HepG2 (cell line): ENCODE measurements around the gene TTLL8. TPM values are rescaled to one million over a fixed set of nuclear protein-coding genes. Genes with fewer than 3 reads are reported as not detected.

Source experiments
- CEBPB ChIP-seq: IDR thresholded peaks from 2 replicates; pipeline ENCODE4 v1.6.1; 2011; ENCODE audit warnings: low read depth, low read length, improper control_type of control experiment, borderline replicate concordance
- EEA1 ChIP-seq: sonication (generic); formaldehyde crosslinking; IDR thresholded peaks from 2 replicates; pipeline ENCODE4 v1.5.1; 2020; ENCODE audit warnings: mild to moderate bottlenecking, missing genetic modification reagents, borderline replicate concordance
- EZH2 ChIP-seq: conservative IDR thresholded peaks from 2 replicates; pipeline ENCODE4 v1.6.1; 2012; ENCODE audit warnings: mild to moderate bottlenecking, low read depth, low read length, moderate library complexity
- GATAD2A ChIP-seq: IDR thresholded peaks from 2 replicates; pipeline ENCODE4 v1.6.1; 2016
- KDM1A ChIP-seq: IDR thresholded peaks from 2 replicates; pipeline ENCODE4 v1.6.1; 2016; ENCODE audit warnings: missing compliant biosample characterization
- MAZ ChIP-seq, 2 experiments: sonication (generic) in 1 of 2; formaldehyde crosslinking in 1 of 2; IDR thresholded peaks; 2 replicates each; pipeline versions ENCODE4 v1.5.0 to v1.6.1; 2012 to 2020; ENCODE audit warnings: low read depth in 2 of 2, mild to moderate bottlenecking in 2 of 2, borderline replicate concordance in 1 of 2, improper control_type of control experiment in 1 of 2, low read length in 1 of 2, missing genetic modification reagents in 1 of 2, moderate library complexity in 1 of 2
- MTF1 ChIP-seq: sonication (generic); formaldehyde crosslinking; IDR thresholded peaks from 2 replicates; pipeline ENCODE4 v1.5.0; 2020; ENCODE audit warnings: missing genetic modification reagents
- MYNN ChIP-seq: sonication (generic); formaldehyde crosslinking; IDR thresholded peaks from 2 replicates; pipeline ENCODE4 v1.4.0; 2020; ENCODE audit warnings: mild to moderate bottlenecking, low read depth, missing genetic modification reagents
- NFKB2 ChIP-seq: sonication (generic); formaldehyde crosslinking; IDR thresholded peaks from 2 replicates; pipeline ENCODE4 v1.4.0; 2020; ENCODE audit warnings: missing genetic modification reagents, borderline replicate concordance
- SAP130 ChIP-seq: IDR thresholded peaks from 2 replicates; pipeline ENCODE4 v1.6.1; 2016; ENCODE audit warnings: low read depth
- SATB2 ChIP-seq: sonication (generic); formaldehyde crosslinking; IDR thresholded peaks from 2 replicates; pipeline ENCODE4 v1.5.0; 2020; ENCODE audit warnings: missing genetic modification reagents
- ZFX ChIP-seq: sonication (generic); formaldehyde crosslinking; IDR thresholded peaks from 2 replicates; pipeline ENCODE4 v1.4.0; 2020; ENCODE audit warnings: mild to moderate bottlenecking, low read depth, missing genetic modification reagents, moderate library complexity
- ZNF124 ChIP-seq: sonication (generic); formaldehyde crosslinking; IDR thresholded peaks from 2 replicates; pipeline ENCODE4 v1.4.0; 2020; ENCODE audit warnings: missing genetic modification reagents
- ZNF225 ChIP-seq: sonication (generic); formaldehyde crosslinking; IDR thresholded peaks from 2 replicates; pipeline ENCODE4 v1.4.0; 2020; ENCODE audit warnings: mild to moderate bottlenecking, missing genetic modification reagents
- ZNF354B ChIP-seq: sonication (generic); formaldehyde crosslinking; IDR thresholded peaks from 2 replicates; pipeline ENCODE4 v1.8.0; 2022; ENCODE audit warnings: mild to moderate bottlenecking, missing genetic modification reagents
- ZNF749 ChIP-seq: sonication (generic); formaldehyde crosslinking; IDR thresholded peaks from 2 replicates; pipeline ENCODE4 v1.8.0; 2022; ENCODE audit warnings: mild to moderate bottlenecking, missing genetic modification reagents, moderate library complexity, borderline replicate concordance
- polyA plus RNA-seq, 8 experiments: library from polyadenylated mRNA; depleted of rRNA in 3 of 8; stranded (reverse) in 7 of 8; unstranded in 1 of 8; fragments of >200 nt; fragmentation: Illumina TruSeq in 4 of 8; extraction: Trizol in 4 of 8; gene quantifications; 2 replicates each; pipeline versions ENCODE4 v1.2.1 to v1.2.3, GENCODE V29; 2011 to 2016; ENCODE audit warnings: low read depth in 4 of 8, missing spikeins in 1 of 8, mixed read lengths in 1 of 8; ENCODE audit not compliant: insufficient read depth in 1 of 8
- total RNA-seq, 5 experiments: library from RNA; depleted of rRNA; stranded (reverse); fragments of >200 nt; fragmentation: Illumina TruSeq; extraction: Trizol; gene quantifications; 2 replicates each; pipeline ENCODE4 v1.2.3, GENCODE V29; 2016; ENCODE audit warnings: low read depth in 1 of 5
- TF ChIP-seq, protein P1 (sequence below): sonication (generic); formaldehyde crosslinking; IDR thresholded peaks from 2 replicates; pipeline ENCODE4 v1.5.1; 2020; ENCODE audit warnings: mild to moderate bottlenecking, missing genetic modification reagents, borderline replicate concordance
- TF ChIP-seq, protein P2 (sequence below): sonication (generic); formaldehyde crosslinking; IDR thresholded peaks from 2 replicates; pipeline ENCODE4 v1.5.0; 2020; ENCODE audit warnings: mild to moderate bottlenecking, missing genetic modification reagents
- TF ChIP-seq, protein P3 (sequence below): sonication (generic); formaldehyde crosslinking; IDR thresholded peaks from 2 replicates; pipeline ENCODE4 v1.8.1; 2022; ENCODE audit warnings: low read depth, mild to moderate bottlenecking, missing genetic modification reagents
- TF ChIP-seq, protein P4 (sequence below): sonication (generic); formaldehyde crosslinking; IDR thresholded peaks from 2 replicates; pipeline ENCODE4 v1.4.0; 2020; ENCODE audit warnings: missing genetic modification reagents
- TF ChIP-seq, protein P5 (sequence below): sonication (generic); formaldehyde crosslinking; IDR thresholded peaks from 2 replicates; pipeline ENCODE4 v1.4.0; 2020; ENCODE audit warnings: missing genetic modification reagents, borderline replicate concordance
- TF ChIP-seq, protein P6 (sequence below): sonication (generic); formaldehyde crosslinking; IDR thresholded peaks from 2 replicates; pipeline ENCODE4 v1.5.0; 2020; ENCODE audit warnings: missing genetic modification reagents

Gene TTLL8
- total and polyA plus RNA-seq, 2 of the 13 experiments (the other 11 are each of a cell fraction or from before 2014, with no cell fraction given) = not detected

DNA sequence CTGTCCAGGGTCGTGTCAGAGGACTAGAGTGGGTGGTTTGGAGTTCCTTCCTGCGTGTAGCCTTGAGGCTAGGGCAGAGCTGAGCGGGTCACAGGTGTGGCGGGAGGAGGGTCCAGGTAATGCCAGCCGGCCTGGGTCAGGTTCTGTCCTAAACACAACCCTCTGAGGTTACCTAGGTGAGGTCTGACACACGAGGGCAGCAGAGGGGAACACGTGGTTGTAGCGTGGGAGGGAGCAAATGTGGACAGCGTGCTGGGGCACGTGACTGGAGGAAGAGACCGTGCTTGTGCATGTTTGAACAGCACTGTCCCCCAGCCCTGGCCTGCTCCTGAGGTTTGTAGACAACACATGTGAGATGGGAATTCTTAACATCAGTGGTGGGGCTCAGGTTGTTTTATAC is 44.8 kb upstream of the TTLL8 start (continued):
- TF ChIP-seq, protein P1, sequence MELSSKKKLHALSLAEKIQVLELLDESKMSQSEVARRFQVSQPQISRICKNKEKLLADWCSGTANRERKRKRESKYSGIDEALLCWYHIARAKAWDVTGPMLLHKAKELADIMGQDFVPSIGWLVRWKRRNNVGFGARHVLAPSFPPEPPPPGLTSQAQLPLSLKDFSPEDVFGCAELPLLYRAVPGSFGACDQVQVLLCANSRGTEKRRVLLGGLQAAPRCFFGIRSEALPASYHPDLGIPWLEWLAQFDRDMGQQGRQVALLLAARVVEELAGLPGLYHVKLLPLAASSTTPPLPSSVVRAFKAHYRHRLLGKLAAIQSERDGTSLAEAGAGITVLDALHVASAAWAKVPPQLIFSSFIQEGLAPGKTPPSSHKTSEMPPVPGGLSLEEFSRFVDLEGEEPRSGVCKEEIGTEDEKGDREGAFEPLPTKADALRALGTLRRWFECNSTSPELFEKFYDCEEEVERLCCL (CRISPR knock-in tag) = no peak
- TF ChIP-seq, protein P2, sequence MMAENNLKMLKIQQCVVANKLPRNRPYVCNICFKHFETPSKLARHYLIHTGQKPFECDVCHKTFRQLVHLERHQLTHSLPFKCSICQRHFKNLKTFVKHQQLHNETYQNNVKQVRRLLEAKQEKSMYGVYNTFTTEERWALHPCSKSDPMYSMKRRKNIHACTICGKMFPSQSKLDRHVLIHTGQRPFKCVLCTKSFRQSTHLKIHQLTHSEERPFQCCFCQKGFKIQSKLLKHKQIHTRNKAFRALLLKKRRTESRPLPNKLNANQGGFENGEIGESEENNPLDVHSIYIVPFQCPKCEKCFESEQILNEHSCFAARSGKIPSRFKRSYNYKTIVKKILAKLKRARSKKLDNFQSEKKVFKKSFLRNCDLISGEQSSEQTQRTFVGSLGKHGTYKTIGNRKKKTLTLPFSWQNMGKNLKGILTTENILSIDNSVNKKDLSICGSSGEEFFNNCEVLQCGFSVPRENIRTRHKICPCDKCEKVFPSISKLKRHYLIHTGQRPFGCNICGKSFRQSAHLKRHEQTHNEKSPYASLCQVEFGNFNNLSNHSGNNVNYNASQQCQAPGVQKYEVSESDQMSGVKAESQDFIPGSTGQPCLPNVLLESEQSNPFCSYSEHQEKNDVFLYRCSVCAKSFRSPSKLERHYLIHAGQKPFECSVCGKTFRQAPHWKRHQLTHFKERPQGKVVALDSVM = no peak
- peak; percentile 70 for TF ChIP-seq SAP130 (CRISPR knock-in tag)
- no peak for TF ChIP-seq CEBPB
- TF ChIP-seq ZNF749 (CRISPR knock-in tag) = peak; percentile 87; the same call in 1 of the 2 replicates
- TF ChIP-seq MYNN = no peak
- TF ChIP-seq, protein P3, sequence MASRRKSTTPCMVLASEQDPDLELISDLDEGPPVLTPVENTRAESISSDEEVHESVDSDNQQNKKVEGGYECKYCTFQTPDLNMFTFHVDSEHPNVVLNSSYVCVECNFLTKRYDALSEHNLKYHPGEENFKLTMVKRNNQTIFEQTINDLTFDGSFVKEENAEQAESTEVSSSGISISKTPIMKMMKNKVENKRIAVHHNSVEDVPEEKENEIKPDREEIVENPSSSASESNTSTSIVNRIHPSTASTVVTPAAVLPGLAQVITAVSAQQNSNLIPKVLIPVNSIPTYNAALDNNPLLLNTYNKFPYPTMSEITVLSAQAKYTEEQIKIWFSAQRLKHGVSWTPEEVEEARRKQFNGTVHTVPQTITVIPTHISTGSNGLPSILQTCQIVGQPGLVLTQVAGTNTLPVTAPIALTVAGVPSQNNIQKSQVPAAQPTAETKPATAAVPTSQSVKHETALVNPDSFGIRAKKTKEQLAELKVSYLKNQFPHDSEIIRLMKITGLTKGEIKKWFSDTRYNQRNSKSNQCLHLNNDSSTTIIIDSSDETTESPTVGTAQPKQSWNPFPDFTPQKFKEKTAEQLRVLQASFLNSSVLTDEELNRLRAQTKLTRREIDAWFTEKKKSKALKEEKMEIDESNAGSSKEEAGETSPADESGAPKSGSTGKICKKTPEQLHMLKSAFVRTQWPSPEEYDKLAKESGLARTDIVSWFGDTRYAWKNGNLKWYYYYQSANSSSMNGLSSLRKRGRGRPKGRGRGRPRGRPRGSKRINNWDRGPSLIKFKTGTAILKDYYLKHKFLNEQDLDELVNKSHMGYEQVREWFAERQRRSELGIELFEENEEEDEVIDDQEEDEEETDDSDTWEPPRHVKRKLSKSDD (CRISPR knock-in tag) = no peak
- TF ChIP-seq ZFX (CRISPR knock-in tag) = no peak; the same call in 1 of the 2 replicates
- no peak for TF ChIP-seq EZH2
- TF ChIP-seq MTF1 (CRISPR knock-in tag) = peak; percentile 38; the same call in 1 of the 2 replicates
- TF ChIP-seq, protein P4, sequence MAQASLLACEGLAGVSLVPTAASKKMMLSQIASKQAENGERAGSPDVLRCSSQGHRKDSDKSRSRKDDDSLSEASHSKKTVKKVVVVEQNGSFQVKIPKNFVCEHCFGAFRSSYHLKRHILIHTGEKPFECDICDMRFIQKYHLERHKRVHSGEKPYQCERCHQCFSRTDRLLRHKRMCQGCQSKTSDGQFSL (CRISPR knock-in tag) = no peak
- TF ChIP-seq EEA1 = no peak
- TF ChIP-seq, protein P5, sequence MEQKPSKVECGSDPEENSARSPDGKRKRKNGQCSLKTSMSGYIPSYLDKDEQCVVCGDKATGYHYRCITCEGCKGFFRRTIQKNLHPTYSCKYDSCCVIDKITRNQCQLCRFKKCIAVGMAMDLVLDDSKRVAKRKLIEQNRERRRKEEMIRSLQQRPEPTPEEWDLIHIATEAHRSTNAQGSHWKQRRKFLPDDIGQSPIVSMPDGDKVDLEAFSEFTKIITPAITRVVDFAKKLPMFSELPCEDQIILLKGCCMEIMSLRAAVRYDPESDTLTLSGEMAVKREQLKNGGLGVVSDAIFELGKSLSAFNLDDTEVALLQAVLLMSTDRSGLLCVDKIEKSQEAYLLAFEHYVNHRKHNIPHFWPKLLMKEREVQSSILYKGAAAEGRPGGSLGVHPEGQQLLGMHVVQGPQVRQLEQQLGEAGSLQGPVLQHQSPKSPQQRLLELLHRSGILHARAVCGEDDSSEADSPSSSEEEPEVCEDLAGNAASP (CRISPR knock-in tag) = no peak
- TF ChIP-seq, protein P6, sequence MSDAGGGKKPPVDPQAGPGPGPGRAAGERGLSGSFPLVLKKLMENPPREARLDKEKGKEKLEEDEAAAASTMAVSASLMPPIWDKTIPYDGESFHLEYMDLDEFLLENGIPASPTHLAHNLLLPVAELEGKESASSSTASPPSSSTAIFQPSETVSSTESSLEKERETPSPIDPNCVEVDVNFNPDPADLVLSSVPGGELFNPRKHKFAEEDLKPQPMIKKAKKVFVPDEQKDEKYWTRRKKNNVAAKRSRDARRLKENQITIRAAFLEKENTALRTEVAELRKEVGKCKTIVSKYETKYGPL (CRISPR knock-in tag) = no peak
- 0 out of 2 replicates have a peak, but pooled peaks have one; percentile 84 for TF ChIP-seq SATB2 (CRISPR knock-in tag)
- no peak for TF ChIP-seq KDM1A (CRISPR knock-in tag)
- no peak for TF ChIP-seq ZNF124 (CRISPR knock-in tag)
- peak; percentile 70 for TF ChIP-seq GATAD2A (CRISPR knock-in tag)
- TF ChIP-seq ZNF354B (CRISPR knock-in tag) = no peak
- no peak for TF ChIP-seq MAZ (IDR thresholded peaks at IDR 0.05; ENCODE audit: borderline replicate concordance, low read depth, low read length)
- TF ChIP-seq MAZ (CRISPR knock-in tag; IDR thresholded peaks at IDR 0.05; ENCODE audit: low read depth) = peak; percentile 85
- peak; percentile 87; the same call in 1 of the 2 replicates for TF ChIP-seq ZNF225 (CRISPR knock-in tag)
- TF ChIP-seq NFKB2 (CRISPR knock-in tag) = peak; percentile 87
